Heart left ventricle (tissue), 13 donors: Measurements from ENCODE around the gene CEND1.
A peak's percentile ranks its signal among the peaks of the same experiment; 100 is the strongest.

Source experiments
- CTCF ChIP-seq, 12 donors: fragments of 200-600 bp; sonication (generic) in 4 of 12; IDR thresholded peaks; one replicate each; pipeline versions ENCODE4 v1.5.0 to v1.8.0; 2018 to 2022; ENCODE audit warnings: antibody characterized with exemption in 12 of 12, mild to moderate bottlenecking in 5 of 12
- POLR2A ChIP-seq, 2 donors: fragments of 450-650 bp; IDR thresholded peaks; one replicate each; pipeline ENCODE4 v1.6.1; 2017; ENCODE audit warnings: antibody characterized with exemption in 2 of 2, mild to moderate bottlenecking in 2 of 2, moderate library complexity in 2 of 2
- donor health status: ischemic (EF 13 %, LVEDD 7.1; RV severe dilation, severe dysfunction).
- donor health status: DM: no; HTN: yes; CAD: no.
- donor health status: DM: no; HTN: no; CAD: no.
- donor health status: ischemic (EF 25% LVEDD 6.9; RV normal size, moderate dysfunction).
- donor health status: ischemic (EF 25% LVEDD 5.7; RV mildly dilated, moderate dysfunction).
- donor health status: ischemic (EF 35%, LVEDD 5.7; RV mildly dilated, moderate dysfunction).
- donor health status: nonischemic (EF 11% LVEDD 7.7; RV severe dilation, severe dysfunction).
- donor health status: DM: yes; HTN: yes; CAD: no.
- donor health status: PGD.
- donor health status: ischemic (EF 29% LVEDD 5.4; RV normal size, mild dysfunction).
- donor health status: nonischemic (EF 23%, LVEDD 6.1; RV moderate dilation, normal function).

- TF ChIP-seq CTCF (IDR thresholded peaks at IDR 0.05) (no peak), POLR2A (IDR thresholded peaks at IDR 0.05) (peak in 1 of 2 donors; percentile 26)
Measured at GRCh38 chr11:829176-829846, 39.4 kb upstream of the CEND1 start.
